HuH-7 (cell line): ENCODE data around the gene COMMD1.
"Not testable (repeated sequence)": the region's sequence is repeated elsewhere in the genome, so short reads cannot be mapped to it uniquely, and the experiment has no call there.

Experiments used
- DNase-seq: peaks from one replicate; pipeline ENCODE4 v3.0.0; 2011; ENCODE audit warnings: low spot score

COMMD1 gene

DNA sequence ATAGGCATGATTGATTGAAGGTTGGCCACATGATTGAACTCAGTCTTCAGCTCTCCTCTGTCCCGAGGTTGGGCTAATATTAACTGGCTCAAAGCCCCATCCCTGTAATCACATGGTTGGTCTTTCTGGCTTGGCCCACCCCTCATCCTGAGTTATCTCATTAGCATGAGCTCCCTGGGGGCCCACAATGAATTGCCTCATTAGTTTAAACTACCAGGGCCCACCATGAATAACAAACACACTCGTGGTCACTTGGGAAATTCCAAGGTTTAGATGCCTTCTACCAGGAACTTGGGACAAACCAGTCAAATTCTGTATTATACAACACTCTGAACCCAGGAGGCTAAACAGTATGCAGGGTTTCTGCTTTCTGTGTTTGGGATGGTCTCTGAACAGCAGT, 168.8 kb downstream of the COMMD1 start:
- DNase-seq = no peak

DNA sequence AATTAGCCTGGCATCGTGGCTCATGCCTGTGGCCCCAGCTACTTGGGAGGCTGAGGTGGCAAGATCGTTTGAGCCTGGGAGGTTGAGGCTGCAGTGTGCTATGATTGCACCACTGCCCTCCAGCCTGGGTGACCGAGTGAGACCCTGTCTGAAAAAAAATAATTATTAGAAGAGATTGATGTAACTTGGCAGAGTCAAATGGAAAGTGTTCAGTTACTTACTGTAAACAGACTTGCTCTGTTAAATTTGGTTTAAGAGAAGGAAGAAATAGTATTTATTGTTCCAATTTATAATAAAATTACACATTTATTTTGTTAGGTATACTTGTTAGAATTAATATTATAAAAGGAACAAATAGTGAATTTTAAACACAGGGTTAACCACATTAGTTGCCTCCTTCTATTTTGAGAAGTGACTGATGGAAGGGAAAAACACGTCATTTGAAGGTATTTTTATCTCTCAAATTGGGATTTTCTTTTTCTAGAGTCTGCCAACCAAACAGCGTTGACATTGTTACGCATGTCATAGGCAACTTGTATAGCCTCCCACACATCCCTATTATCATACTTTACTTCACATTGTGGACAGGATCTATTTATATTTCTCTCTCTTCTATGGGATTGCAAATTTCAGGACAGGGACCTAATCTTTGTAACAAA, 171.6 kb downstream of the COMMD1 start:
- DNase-seq = no peak

DNA sequence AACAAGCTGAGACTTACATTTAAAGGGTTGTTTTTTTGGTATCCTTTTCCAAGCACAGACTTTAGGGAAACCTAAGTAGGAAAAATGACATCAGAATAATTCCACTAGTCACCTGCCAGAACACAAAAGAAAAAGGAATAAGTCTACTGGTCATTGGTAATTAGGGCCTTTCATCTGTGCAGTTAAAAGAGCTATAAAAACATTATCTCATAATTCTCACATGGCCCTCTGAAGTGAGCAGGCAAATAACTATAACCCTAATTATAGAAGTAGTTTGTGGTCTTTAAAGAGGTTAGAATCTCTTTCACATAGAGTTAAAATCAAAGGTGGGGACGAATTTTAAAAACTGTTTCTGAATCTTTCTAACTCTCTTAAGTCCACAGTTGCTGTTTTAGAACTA, 179.3 kb downstream of the COMMD1 start:
- no peak for DNase-seq

DNA sequence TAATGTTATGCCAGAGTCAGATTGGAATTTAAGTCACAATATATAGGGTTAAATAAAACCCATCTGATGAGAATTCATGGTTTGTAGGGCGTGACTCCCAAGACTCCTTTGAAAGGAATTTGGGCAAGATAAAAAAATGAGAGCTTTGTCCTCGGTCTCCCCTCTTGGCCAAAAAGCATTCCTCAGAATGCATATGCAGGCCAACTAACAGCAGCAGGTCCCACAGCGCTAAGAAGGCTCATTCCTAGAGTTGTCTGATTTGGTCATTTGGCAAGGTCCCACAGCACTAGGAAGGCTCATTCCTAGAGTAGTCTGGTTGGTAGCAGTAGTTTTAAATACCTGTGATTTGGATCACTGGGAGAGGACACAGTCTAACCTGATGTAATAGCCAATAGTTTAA, 184.2 kb downstream of the COMMD1 start:
- no peak for DNase-seq

DNA sequence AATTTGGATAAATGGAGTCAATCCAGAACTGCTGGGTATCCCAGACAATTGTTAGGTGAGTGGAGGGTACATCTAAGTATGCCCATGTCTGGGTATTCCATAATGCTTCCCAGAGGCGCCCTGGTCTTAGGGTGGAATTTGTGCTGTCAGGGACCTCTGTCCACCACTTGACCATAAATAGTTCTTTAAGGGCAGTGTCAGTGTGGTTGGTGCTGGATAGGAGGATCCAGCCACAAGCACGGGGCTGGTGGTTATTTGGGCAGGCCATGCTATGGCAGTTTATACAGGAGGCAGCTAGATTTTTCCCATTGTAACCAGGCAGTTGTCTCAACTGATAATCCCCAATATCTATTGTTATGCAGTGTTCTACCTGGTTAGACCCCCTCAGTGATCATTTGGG, 186.0 kb downstream of the COMMD1 start:
- no peak for DNase-seq

DNA sequence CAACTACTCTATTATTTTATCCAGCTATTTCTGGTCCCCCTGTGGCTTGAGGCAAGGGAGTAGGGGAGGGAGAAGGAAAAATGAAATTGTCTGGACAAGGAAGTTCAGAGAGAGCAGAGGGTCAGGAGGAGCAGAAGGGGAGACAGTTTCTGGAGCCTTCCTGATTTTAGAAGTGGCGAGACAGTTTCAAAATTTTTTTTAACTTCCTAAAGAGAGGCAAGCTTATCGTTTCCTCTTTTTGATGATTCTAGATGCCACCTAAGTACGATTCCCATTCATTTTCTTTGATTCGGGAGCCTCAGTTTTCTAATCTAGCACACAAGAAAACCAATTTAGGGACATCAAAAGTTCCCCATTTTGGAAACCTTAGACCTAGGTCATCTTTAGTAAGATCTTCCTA, 193.6 kb downstream of the COMMD1 start:
- DNase-seq = no peak

DNA sequence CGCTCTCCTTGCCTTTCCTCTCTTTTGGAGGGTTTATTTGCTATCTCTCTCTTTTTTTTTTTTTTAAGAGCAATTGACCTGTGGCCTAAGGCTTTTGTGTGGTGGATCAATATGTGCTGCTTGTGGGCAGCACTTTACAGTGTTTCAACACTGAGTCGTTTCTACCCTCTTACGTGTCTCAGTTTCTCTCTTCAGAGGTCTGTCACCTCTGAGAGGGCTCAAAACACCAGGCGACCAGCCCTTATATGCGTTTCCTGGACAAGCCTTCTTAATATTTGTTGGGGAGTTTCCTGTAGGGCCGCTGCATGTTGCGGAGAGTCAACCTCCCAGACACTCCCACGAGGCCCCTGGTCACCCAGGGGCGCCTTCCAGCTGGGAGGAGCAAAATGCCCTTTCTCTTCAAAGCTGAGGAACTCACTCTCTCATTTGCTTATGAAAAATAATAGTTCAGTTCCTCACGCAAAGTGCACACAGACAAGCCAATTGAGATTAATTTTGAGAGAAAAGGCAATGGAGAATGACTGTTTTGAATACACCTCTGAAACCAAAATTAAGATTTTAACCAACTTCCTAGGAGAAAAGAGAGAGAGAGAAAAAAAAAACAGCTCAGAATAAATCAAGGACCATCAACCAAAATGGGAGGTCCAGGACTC, 194.2 kb downstream of the COMMD1 start:
- no peak for DNase-seq

DNA sequence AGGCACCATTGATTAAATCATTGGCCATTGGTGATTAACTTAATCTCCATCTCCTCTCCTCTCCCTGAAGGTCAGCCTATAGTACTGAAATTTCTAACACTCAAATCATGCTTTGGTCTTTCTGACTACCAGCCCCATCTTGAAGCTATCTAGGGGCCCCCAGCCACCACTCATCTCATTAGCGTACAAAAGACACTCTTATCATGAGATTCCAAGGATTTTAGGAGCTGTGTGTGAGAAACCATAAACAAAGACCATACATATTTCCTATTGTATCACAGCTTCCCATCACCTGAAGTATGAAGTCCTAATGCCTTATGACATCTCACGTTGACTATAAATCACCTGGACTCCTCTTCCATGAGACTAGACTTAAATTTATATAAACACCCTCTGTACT, 196.4 kb downstream of the COMMD1 start:
- no peak for DNase-seq

DNA sequence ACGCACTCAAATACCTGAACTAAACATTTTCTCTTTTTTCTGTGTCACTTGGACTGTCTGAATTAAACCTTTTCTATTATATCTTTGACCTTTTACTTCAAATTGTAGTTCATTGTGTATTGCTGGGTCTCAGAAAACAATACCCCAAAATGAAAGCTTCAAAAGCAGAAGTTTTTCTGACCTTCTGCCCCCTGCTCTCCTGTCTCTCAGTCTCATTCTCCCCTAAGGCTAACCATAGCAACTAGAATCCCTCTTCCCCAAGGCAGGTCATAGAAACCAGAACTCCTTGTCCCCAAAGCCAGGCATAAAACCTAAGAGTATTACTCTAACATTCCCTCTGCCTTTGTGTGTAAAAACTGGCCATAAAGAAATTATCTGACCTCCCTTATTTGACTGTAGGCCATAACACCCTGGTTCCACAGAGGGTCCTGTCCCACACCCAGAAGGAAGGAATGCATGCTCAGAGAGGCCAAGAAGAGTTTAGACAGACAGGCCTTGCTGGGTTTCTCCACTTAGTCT, 197.0 kb downstream of the COMMD1 start:
- DNase-seq = no peak

DNA sequence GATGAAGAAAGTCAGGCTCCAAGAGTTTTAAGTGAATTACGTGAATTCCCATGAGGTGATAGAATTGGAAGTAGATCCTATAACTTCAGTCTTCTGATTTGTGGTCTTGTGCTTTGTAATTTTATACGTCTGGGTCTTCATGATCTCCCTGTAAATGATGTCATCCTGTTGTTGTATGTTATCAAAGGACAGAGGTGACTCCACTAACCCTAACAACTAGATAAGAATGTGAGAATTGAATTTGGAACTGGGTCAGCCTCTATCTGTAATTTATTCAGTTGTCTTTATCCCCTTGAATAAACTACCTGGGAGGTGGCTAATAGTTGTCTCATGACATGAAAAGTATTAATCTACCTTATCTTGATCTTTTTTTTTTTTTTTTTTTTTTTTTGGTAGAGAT, 204.1 kb downstream of the COMMD1 start:
- DNase-seq = no peak

DNA sequence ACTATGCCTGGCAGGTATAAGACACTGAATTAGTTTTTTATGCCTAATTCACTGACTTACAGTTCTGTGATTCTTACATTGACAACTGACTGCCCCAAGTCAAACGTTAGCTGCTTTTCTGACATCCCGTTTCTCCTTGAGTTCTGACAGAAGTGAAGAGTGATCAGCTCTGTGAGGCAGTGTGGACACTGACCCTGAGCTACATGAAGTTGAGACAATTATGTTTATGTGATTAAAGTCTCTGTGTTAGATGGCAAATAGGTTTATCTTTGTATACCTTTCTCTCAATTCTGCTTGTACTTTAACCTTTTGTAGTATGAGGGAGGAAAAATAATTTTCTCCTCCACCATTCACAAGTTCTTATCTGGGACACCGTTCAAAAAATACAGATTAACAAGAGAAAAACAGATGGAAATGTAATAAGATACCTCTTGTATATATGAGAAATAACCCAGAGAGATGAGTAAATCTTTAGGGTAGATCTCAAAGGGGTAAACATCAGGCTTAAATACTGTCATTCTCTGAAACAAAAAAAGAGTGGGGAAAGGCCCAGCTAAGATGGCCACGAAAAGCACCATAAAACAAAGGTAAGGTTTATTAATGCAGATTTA, 205.0 kb downstream of the COMMD1 start:
- DNase-seq = no peak

DNA sequence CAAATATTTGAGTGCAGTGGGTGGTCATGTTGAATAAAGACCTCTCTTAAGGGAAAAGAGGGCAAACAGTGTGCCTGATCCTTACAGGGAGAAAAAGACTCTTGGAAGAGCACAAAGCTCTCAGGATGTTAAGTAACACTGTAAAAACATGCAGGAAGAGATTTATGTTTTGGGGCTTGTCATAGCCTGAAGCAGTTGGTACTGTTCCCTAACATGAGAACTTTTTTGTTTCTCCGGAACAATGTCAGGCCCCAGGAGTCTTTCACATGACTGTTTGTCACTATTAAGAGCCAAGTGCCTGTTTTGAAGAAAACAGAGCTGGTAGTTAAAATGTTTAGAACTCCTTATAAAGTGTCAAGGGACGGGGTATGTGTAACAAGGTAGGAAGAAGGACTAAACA, 206.7 kb downstream of the COMMD1 start:
- no peak for DNase-seq

DNA sequence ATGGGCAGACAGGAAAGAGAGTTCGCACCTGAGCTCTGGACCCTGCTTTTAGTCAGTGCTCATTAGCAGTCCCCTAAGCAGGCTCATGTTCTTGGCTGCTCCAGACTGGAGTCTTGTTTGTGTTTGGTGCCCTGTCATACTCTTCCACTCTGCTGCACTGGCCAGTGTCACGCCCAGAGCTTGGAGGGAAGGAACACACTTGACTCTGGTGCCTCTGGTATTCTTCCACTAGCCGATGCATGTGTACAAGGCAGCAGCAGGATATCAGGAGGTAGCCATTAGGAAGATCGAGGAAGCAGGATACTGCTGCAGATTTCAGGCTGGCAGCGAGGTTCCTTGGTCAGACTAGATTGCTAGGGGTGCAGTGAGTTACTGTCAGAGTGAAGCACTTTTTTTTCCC, 209.1 kb downstream of the COMMD1 start:
- DNase-seq = no peak

DNA sequence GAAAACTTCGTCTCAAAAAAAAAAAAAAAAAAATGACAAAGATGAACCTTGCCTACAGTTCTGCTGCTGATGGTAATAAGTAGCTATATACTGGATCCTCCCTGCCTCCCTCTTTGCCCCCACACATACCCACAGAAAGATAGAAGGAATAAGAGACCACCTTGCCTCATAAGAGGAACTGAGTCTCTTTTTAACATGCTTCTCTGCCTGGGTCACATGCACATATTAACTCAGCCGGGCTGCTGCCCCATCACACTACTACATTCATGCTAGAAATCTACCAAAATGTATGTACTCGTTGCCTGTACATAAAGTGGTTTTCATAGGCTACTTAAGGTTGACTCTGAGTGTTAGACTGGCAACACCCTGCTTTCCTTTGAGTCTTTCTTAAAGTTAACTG, 211.5 kb downstream of the COMMD1 start:
- DNase-seq = no peak

DNA sequence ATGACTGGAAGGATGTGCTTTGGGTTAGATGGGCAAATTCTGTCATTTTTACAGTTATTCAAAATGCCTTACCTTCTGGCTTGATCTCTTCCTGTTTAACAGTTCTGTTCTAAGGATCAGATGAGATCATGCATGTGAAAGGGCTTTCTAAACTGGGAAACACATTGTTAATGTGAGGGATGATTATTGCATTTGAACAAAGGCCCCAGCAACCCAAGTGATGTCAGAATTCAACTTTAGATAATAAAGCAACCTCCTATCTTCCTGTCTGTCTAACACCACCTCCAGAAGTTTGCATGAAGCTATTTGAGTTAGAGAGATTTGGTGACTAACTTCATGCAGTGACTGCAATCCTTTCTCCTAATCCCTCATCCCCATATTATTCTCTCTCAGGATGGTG, 212.7 kb downstream of the COMMD1 start:
- no peak for DNase-seq

DNA sequence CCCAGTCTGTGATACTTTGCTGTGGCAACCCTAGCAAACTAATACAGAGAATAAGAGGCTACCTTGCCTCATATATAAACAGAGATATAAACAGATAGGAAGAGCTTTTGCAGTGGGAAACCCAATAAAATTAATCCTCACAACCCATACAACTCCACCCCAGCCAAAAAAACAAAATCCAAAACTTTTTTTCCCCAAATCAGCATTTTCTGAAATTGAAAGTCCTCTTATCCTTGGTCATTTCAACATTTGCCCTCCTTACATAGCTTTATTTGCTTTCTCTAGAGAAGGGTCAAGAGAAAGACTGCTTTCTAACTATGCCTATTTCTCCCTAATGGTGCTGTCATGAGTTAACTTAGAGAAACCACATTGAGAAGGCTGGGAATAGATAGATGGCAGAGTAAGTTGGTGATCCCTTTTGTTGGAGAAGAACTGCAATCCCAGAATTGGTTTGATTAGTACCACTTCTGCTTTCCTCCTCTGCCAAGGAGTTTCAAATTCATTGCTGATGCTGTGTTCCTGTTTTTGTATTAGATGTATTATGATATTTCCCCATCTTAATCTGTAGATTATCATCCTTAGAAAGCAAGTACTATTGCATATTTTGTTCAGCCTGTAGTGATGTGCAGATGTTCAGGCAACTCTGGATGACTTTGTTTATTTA, 214.0 kb downstream of the COMMD1 start:
- DNase-seq = no peak

DNA sequence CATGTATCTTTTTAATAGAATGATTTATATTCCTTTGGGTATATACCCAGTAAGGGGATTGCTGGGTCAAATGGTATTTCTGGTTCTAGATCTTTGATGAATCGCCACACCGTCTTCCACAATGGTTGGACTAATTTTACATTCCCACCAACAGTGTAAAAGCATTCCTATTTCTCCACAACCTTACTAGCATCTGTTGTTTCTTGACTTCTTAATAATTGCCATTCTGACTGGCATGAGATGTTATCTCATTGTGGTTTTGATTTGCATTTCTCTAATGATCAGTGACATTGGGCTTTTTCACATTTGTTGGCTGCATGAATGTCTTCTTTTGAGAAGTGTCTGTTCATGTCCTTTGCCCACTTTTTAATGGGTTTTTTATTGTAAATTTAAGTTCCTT, 220.8 kb downstream of the COMMD1 start:
- not testable (repeated sequence) for DNase-seq

DNA sequence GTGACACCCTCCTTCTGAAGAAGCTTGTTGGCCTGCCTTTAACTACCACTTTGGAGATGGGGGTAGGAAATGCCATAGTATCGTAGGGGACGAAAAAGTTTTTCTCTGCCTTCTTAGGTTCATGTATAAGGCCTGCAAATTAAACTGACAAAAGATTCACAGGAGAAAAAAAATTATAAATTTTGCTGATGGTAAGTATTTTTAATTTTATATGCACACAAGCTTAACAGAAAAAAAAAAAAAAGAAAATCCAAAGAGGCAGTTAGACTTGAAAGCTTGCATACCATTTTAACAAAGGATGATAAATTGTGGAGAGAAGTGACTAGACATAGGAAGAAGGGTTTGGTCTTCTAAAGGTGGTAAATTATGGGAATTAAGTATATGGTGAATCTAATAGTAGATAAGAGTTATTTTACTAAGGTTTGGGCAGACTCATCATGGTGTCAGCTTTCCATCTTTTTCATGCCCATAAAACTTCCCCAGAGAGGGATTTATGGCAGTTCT, 227.9 kb downstream of the COMMD1 start:
- no peak for DNase-seq

DNA sequence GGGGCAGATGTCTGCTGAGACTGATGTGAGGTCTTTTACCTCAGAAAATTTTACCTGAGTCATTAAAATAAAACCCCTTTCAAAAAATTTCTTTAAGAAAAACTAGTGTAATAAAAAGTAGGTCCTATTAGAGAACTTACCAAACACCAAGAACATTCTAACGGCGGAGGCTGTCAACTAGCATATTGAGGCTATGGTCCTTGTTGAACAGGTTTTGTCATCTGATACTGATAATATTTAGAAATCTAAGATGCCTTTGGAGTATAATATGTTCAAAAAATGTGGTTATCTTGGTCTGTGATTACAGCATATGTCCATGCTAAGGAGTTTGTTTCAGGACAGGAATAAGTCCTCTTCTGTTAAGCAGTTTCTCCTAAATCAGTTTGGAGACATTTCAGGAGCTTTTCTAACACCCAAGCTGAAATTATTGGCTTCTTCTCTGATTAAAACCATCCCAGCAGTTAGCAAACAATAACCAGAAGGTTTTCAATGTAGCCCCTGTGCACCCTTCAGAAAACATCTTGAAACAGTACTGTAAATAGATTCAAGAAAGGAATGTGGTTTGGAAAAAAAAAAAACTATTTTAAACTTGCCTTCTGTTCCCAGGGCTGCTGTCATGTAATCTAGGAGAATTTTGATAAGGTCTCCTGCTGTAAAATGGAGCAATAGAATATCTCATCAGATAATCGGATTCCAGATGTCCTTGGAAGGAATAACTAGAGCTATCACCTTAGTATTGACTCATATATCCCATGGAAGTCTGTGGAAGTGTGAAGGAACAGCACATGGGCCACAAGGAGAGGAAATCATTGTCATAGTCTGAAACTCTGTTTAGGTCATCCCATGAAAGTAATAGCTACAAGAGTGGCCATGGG, 231.7 kb downstream of the COMMD1 start:
- DNase-seq = no peak

DNA sequence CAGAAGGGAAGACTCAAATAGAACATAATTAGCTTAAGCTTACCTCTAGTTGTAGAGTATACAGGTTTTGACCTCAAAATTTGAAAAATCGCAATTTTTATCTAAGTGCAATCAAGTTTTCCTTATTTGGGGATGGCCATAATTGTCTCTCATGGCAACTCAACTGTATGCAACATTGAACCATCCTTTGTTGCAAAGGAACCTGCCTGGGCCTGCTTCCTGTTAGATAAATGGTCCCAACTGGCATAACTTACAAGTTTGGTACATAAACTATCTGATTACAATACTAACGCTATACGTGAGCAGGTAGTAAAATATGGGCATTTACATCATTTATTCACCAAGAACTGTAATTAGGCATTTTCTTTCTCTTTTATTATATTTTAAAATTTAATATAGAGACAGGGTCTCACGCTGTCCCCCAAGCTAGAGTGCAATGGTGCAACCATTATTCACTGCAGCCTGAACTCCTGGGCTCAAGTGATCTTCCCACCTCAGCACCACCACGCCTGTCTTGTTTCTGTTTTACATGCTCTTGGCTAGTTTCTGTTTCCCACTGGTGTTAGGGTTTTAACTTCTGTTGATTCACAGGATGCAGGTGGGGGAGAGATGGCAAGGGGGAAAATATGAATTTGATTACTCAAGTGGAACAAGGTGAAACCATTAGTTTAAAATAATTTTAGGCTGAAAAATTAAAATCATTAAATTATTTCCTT, 235.1 kb downstream of the COMMD1 start:
- DNase-seq = no peak

DNA sequence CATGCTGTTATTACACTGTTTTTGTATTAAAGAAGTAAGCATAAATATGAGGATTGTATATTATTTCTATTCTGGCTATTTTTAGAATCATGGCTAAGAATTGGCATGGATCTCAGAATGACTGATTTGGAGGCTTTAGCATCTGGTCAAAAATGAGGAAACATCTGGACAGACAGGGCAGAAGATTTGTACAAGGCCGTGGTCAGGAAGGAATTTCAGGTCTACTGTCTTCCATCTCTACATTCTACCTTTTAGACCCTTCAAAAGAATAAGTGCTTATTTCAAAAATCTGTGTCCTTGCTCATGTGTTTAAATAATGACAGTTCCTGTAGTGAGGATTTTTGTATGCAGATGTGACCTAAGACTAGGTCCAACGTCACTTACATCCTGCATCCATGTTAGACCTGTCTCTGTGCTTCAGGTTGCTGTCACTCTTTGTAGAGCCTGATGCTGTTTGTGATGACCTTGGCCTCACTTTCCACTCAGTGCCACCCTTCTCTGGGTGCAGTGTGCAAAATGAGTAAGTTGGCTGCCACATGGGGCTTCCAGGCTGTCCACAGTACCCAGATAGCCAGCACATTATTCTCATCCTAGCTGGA, 235.8 kb downstream of the COMMD1 start:
- DNase-seq = no peak
